GM18951 (cell line): ENCODE results near the gene GPC6.

Experiments
- POLR2A ChIP-seq: IDR thresholded peaks from 4 replicates; pipeline ENCODE4 v1.6.1; 2011; ENCODE audit warnings: mild to moderate bottlenecking; ENCODE audit not compliant: insufficient read length, insufficient read depth; ENCODE audit errors: extremely low read depth
- in situ Hi-C: fragments of 300-500 bp; cut with MboI; formaldehyde crosslinking; loops from one replicate; pipeline ENCODE4 v1.12.0; 2022; ENCODE audit warnings: low sequenced_read_pairs, mixed read lengths, inconsistent platforms; ENCODE audit not compliant: unreplicated experiment

The GPC6 gene

DNA sequence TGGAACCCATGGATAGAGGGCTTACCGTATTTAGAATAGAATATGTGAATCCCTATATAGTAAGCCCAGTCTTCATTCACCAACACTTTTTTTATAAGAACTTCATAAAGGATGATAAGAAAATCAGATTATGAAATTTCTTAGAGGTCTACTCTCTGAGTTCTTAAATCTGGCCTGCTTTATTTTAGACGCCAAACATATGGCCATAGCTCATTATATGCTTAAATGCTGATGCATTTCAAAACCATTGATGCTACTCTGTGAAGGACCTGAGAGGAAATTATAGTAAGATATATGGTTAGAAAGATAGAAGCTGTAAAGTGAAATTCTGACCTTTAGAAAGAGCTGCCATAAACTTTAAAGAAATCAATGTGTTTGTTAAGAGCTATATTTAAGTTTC is 38.3 kb downstream of the GPC6 start:
- in situ Hi-C loops = no loop called here
- no peak for TF ChIP-seq POLR2A

DNA sequence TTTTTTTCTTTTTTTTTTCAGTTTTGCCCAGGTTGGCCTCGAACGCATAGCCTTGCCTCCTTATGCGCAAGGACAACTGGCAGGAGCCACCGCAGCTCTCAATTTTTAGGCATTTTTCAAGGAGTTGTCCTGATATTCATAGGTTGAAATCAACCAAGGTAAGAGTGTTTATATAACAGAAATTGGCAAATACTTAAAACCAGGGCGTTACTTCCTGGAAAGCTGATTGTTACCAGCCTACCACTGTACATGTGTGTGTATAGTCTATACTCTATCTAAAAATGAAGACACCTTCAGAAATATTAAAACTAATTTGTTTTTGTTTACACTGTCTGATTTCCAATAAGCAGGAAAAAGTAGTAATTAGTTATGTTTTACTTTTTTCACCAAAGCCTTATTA is 39.2 kb downstream of the GPC6 start:
- in situ Hi-C loops = no loop called here
- TF ChIP-seq POLR2A = no peak

DNA sequence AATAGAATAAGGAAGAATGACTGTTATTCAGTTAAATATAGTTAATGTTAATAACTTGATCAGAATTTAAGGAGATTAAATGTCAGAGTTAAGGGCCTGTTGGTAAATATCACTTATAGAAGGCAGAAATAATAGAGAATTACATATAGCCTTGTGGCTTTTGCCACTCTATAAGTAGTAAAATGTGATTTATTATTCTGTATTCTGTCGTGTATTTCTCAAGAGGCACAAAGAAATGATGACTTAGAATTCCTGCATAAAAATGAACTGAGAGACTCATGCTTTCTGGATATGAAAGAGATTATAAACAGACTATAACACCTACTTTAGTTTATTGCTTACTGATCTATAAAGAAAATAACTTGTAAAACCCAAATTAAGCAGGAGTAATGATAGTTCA is 40.1 kb downstream of the GPC6 start:
- TF ChIP-seq POLR2A = no peak
- in situ Hi-C loops = no loop called here

DNA sequence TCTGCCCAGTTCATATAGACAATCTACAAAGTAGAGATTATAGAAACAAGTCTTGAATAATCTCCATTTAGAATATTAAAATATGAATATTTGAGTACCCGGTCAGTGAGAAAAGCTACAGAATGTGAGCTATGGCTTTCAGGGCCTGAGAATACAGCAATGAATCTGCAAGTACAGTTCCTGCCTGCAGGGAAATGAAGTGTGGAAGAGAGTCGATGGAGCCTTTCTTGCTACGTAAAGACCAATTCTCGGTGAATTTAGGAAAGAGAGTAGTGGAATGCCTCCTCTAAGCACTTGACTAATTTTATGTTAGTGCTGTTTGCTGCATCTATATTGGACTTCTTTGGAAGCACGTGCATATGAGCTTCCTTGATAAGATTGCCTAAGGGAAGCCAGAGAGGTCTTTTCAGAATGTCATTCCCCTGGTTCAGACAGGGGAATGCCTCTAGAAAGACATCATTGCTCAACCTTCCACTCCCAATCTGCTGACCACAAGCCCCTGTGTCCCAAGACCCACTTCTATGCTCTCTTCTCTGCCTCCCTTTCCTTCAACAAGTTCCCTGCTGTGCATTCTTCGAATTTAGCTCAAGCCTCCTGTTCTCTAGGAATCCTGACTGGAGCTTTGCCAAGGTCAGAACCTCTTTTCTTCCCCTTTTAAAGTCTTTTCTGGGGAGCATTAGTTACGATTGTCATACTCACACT is 41.9 kb downstream of the GPC6 start:
- no peak for TF ChIP-seq POLR2A
- in situ Hi-C loops = no loop called here

DNA sequence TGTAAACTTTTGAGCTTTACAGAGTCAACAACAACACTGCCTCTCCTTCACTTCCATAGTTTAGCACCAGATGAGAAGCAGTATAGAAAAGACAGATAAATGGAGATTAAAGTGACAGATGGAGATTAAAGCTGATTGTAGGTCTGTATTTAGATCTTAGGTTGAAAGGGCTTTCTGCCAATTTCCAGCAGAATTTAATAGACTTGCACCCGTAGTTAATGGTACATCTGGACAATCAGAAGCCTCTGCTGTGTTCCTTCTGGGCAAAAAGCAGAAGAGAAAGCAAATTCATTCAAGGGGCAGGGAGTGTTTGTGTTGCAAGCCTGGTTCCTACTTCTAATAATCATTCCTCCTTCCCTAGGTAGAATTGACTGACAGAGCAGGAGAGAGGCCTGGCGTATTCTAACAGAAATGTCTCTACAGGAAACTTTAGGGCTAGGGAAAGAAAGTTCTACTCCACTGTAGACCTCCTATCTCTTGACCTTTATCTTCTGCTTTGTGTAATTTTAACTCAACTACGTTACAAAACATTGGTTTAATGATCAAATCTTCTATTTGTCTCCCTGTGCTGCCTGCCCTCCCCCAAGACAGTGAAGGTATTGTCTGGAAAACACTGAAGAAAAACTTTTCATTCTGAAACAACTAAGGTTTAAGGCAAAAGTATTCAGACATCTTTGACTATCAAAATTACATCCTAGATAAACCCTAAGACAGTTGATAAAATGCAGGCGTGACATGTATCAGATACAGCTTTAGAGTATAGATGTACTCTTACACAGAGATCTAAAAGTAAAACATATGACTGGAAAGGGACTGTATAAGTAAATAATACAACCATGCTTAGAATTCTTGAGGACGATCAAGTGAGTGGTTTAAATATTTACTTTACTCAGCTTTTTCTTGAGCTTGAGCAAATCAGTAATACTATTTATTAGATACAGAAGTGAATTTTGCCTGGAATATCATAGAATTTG is 44.4 kb downstream of the GPC6 start:
- in situ Hi-C loops = no loop called here
- no peak for TF ChIP-seq POLR2A

DNA sequence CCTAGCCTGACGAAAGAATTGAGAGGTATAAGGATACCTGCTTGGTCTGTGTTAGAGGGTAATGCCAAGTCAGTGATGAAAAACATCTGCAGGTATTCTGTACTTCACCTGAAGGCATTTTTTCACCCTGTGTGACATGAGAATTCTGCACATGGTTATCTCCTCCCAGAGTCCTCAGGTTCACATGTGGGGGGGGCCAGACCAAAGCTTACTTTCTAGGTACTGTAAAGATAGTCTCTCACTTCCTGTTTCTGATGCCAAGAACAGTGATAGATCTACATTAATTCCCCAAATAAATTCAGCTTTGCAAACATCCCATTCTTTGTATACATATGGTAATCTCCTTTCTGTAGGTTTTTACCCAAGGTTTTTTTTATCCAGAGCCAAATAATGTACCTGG is 53.4 kb downstream of the GPC6 start:
- in situ Hi-C loops = no loop called here
- TF ChIP-seq POLR2A = no peak

DNA sequence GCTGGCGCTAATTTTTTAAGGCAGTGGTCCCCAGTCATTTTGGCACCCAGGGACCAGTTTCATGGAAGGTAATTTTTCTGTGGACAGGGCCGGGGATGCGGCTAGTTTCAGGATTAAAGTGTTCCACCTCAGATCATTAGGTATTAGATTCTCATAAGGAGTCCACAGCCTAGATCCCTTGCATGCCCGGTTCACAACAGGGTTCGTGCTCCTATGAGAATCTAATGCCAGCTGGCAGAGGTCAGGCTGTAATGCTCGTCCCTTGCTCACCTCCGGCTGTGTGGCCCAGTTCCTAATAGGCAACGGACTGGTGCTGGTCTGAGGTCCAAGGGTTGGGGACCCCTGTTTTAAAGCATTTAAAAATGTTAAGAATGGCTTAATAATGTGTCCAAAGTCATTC is 54.1 kb downstream of the GPC6 start:
- no peak for TF ChIP-seq POLR2A
- in situ Hi-C loops = no loop called here

DNA sequence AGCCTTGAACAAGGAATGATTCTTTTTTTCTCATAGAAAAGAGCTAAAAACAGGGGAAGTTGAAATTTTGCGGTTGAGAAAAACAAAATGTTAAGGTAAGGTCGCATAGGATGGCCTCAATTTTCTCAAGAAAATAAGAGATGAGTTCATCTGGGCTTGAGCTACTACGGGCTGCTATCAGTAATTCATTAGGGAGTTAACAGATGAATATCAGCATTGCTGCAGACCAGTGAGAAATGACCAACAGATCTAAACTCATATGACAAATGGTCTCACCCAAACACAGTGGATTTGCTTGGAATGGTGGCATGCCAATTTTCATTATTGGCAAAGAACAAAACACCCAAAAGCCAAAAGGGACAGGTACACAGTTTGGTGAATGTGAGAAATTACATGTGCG is 56.6 kb downstream of the GPC6 start:
- in situ Hi-C loops = no loop called here
- no peak for TF ChIP-seq POLR2A

DNA sequence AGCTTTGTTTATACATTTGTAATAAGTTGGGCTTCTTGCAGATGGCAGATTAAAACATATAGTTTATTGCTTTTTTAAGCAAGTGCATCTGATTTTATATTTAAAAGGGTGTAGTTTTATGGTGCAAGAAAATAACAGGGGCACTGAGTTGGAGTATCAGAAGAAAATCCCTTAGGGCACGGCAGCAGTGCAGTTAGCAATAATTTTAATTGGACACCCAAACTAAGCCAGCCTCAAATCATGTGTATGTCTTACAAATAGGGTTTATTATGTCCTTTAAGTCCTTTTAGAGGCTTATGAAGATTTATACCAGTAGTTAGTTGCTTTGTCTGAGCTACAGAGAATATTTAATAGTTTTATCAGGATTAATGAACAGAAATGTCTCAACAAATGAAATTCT is 57.5 kb downstream of the GPC6 start:
- TF ChIP-seq POLR2A = no peak
- in situ Hi-C loops = no loop called here

DNA sequence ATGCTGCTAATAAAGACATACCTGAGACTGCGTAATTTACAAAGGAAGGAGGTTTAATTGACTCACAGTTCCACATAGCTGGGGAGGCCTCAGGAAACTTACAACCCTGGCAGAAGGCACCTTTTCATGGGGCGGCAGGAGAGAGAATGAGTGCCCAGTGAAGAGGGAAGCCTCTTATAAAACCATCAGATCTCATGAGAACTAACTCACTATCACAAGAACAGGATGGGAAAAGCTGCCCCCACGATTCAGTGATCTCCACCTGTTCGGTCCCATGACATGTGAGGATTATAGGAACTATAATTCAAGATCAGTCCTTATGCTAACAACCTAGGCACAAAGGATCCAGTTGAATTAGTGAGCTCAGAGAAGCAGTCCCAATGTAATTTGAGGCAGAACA is 59.4 kb downstream of the GPC6 start:
- in situ Hi-C loops = no loop called here
- no peak for TF ChIP-seq POLR2A

DNA sequence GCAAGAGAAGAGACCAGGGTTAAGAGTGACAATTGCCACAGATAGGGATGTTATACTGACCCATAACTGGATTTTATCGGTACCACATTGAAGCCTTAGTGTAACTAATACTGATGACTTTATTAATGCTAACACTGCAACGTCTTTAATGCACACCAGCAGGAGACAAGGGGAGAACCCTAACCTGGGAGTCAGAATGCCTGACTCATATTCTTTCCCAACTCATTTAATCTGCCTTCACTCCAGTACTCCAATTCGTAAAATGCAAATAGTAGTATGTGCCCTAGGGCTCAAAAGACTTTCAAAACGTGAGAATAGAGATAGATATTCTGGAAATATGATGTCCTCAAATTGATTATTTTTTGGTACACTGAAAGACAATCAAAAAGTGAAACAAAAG is 62.4 kb downstream of the GPC6 start:
- no peak for TF ChIP-seq POLR2A
- in situ Hi-C loops = no loop called here

DNA sequence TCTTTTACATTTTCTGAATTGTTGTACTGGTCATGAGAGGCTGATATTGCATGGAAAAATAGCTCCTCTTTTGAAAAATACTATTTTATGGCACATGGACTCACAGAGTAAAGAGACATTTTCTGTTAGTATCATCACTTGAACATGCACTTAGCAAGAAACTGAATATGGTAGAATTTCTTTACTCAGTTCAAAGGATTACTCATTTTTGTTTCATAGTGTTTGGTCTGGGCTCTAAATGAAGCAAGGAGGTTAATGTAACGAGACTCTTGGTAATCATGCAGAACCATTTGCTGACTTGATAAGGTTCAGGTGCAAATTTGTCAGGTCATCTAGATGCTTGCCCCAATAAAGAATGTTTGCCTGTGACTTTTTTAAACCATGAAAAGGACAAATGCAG is 63.2 kb downstream of the GPC6 start:
- TF ChIP-seq POLR2A = no peak
- in situ Hi-C loops = no loop called here

DNA sequence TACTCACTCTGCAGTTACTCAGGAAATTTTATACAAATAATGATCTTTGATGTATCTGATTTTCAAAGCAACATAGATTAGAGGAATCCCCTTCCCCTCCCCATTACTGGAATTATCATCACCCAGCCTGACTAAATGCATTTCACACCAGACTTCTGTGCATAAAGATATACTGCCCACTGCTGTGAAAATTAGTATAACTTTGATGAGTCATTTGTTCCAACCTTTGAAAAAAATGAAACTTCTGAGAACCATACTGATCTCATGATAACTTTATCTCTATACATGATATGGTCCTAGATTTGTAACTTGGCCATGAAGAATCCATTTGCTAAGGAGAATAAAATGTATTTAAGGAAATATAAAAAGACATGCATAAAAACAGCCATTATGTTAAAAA is 63.9 kb downstream of the GPC6 start:
- in situ Hi-C loops = no loop called here
- TF ChIP-seq POLR2A = no peak

DNA sequence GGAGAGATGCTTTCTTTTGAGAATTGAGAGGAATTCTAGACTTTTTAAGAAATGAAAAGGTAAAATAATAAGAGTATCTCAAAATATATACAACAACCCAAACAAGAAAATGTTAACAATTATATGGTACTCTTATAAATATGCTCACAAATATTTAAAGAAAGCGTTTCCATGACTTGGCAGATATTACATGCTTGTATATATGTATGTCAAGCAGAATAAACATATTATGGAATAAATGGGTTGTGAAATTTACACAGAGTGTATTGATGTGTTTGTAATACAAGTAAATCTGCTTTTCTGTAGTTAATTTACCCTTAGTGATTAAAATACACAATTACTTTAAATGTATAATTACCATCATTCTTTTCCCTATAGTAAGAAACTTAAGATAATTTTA is 65.8 kb downstream of the GPC6 start:
- in situ Hi-C loops = no loop called here

DNA sequence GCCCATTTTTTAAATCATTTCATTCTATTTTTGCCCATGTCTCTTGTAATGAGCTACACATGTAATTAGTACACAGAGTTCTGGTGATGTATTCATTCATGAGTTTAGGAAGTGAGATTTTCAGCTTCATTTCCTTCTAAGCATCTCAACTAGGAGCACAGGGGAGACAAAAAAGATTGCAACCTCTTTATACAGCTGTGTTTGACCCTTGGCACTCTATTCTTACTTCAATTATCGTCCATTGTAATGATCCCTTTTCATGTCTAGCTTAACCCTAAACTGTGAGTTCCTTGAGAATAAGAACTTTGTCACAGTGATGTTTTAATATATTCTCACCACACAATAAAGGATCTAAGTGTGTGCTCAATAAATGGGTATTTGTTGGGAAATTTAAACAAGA is 67.1 kb downstream of the GPC6 start:
- in situ Hi-C loops = no loop called here
- no peak for TF ChIP-seq POLR2A

More for the DNA sequence above, 65.8 kb downstream of the GPC6 start:
- TF ChIP-seq POLR2A = no peak
